ENCODE measurements around the gene SLC17A5.

The SLC17A5 gene

GRCh38 chr6:73679009-73679408, 25.2 kb upstream of the SLC17A5 start:
- no peak for DNase-seq

GRCh38 chr6:73675466-73676098, 21.8 kb upstream of the SLC17A5 start:
- no peaks in the 10 kb centered on the region for H3K36me3 ChIP-seq (ENCODE audit: insufficient read depth, low read length)
- no peak overlapping the region for H3K4me3 ChIP-seq (ENCODE audit: low read depth in 1 of 2, low read length in 2 of 2)
- H4K20me1 ChIP-seq (ENCODE audit: insufficient read depth, low read length): no peaks in the 10 kb centered on the region
- TF ChIP-seq CTCF (IDR thresholded peaks at IDR 0.05; ENCODE audit: borderline replicate concordance, extremely low read depth, low read length, poor library complexity, severe bottlenecking) (peak; percentile 94), EZH2 (IDR thresholded peaks at IDR 0.05; ENCODE audit: borderline replicate concordance, low read depth, low read length, severe bottlenecking) (no peak)
- no peaks in the 10 kb centered on the region for H3K79me2 ChIP-seq (ENCODE audit: insufficient read depth, low read length)
- no peak overlapping the region for H2AFZ ChIP-seq (ENCODE audit: low read depth, low read length)
- no peaks in the 10 kb centered on the region for H3K4me1 ChIP-seq (ENCODE audit: insufficient read depth, low read length)
- H3K27me3 ChIP-seq (ENCODE audit: insufficient read depth, low read length, poor library complexity): no peaks in the 10 kb centered on the region
- DNase-seq (peak; percentile 68), ATAC-seq (ENCODE audit: insufficient read depth, low read depth) (peak; percentile 98)
- no peak overlapping the region for H3K9ac ChIP-seq (ENCODE audit: low read depth, low read length)
- H3K27ac ChIP-seq (ENCODE audit: low read length): no peak overlapping the region
- H3K4me2 ChIP-seq (ENCODE audit: insufficient read depth, low read length): no peak overlapping the region
- no peaks in the 10 kb centered on the region for H3K9me3 ChIP-seq (ENCODE audit: insufficient read depth, low read length, severe bottlenecking)

More at GRCh38 chr6:73679009-73679408, 25.2 kb upstream of the SLC17A5 start:
- TF ChIP-seq EZH2 (IDR thresholded peaks at IDR 0.05; ENCODE audit: borderline replicate concordance, low read depth, low read length, severe bottlenecking) (no peak), CTCF (IDR thresholded peaks at IDR 0.05; ENCODE audit: borderline replicate concordance, extremely low read depth, low read length, poor library complexity, severe bottlenecking) (no peak)
- no peak overlapping the region for H2AFZ ChIP-seq (ENCODE audit: low read depth, low read length)
- H3K4me2 ChIP-seq (ENCODE audit: insufficient read depth, low read length): no peak overlapping the region
- no peaks in the 10 kb centered on the region for H3K79me2 ChIP-seq (ENCODE audit: insufficient read depth, low read length)
- no peaks in the 10 kb centered on the region for H4K20me1 ChIP-seq (ENCODE audit: insufficient read depth, low read length)
- H3K36me3 ChIP-seq (ENCODE audit: insufficient read depth, low read length): no peaks in the 10 kb centered on the region
- H3K9me3 ChIP-seq (ENCODE audit: insufficient read depth, low read length, severe bottlenecking): no peaks in the 10 kb centered on the region
- no peak overlapping the region for H3K4me3 ChIP-seq (ENCODE audit: low read depth in 1 of 2, low read length in 2 of 2)
- no peak for ATAC-seq (ENCODE audit: insufficient read depth, low read depth)
- H3K27ac ChIP-seq (ENCODE audit: low read length): no peak overlapping the region
- no peaks in the 10 kb centered on the region for H3K27me3 ChIP-seq (ENCODE audit: insufficient read depth, low read length, poor library complexity)
- H3K4me1 ChIP-seq (ENCODE audit: insufficient read depth, low read length): no peaks in the 10 kb centered on the region
- no peak overlapping the region for H3K9ac ChIP-seq (ENCODE audit: low read depth, low read length)

- DNase-seq (no peak), ATAC-seq (ENCODE audit: insufficient read depth, low read depth) (no peak)
- no peaks in the 10 kb centered on the region for H4K20me1 ChIP-seq (ENCODE audit: insufficient read depth, low read length)
- H3K27me3 ChIP-seq (ENCODE audit: insufficient read depth, low read length, poor library complexity): no peaks in the 10 kb centered on the region
- H3K36me3 ChIP-seq (ENCODE audit: insufficient read depth, low read length): no peaks in the 10 kb centered on the region
- H3K4me1 ChIP-seq (ENCODE audit: insufficient read depth, low read length): no peaks in the 10 kb centered on the region
- no peak overlapping the region for H3K4me3 ChIP-seq (ENCODE audit: low read depth in 1 of 2, low read length in 2 of 2)
- H3K79me2 ChIP-seq (ENCODE audit: insufficient read depth, low read length): no peaks in the 10 kb centered on the region
- no peak overlapping the region for H3K4me2 ChIP-seq (ENCODE audit: insufficient read depth, low read length)
- no peaks in the 10 kb centered on the region for H3K9me3 ChIP-seq (ENCODE audit: insufficient read depth, low read length, severe bottlenecking)
- no peak overlapping the region for H2AFZ ChIP-seq (ENCODE audit: low read depth, low read length)
- H3K27ac ChIP-seq (ENCODE audit: low read length): no peak overlapping the region
- H3K9ac ChIP-seq (ENCODE audit: low read depth, low read length): no peak overlapping the region
- no peak for TF ChIP-seq EZH2 (IDR thresholded peaks at IDR 0.05; ENCODE audit: borderline replicate concordance, low read depth, low read length, severe bottlenecking)
- TF ChIP-seq CTCF (IDR thresholded peaks at IDR 0.05; ENCODE audit: borderline replicate concordance, extremely low read depth, low read length, poor library complexity, severe bottlenecking): no peak
Observed at GRCh38 chr6:73671911-73672685, 18.3 kb upstream of the SLC17A5 start.
